HG02885 (cell line): ENCODE results near the gene C4A.
"Not testable (repeated sequence)": the region's sequence is repeated elsewhere in the genome, so short reads cannot be mapped to it uniquely, and the experiment has no call there.

Source experiments
- ATAC-seq: cut with Tn5 transposase; IDR thresholded peaks from one replicate; pipeline ENCODE4 v1.9.1; 2021; ENCODE audit warnings: mild to moderate bottlenecking; ENCODE audit not compliant: unreplicated experiment, poor library complexity

The C4A gene

GRCh38 chr6:31978831-31979230 lies 3.0 kb upstream of the C4A start:
- no peak for ATAC-seq

GRCh38 chr6:31979238-31979898 lies 2.5 kb upstream of the C4A start:
- ATAC-seq: no peak

GRCh38 chr6:31980195-31980876 lies 1.5 kb upstream of the C4A start:
- not testable (repeated sequence) for ATAC-seq

GRCh38 chr6:31980998-31981397 lies 859 bp upstream of the C4A start:
- not testable (repeated sequence) for ATAC-seq

- ATAC-seq: not testable (repeated sequence)
Observed at GRCh38 chr6:31989363-31989762, 7.5 kb downstream of the C4A start.

DNA sequence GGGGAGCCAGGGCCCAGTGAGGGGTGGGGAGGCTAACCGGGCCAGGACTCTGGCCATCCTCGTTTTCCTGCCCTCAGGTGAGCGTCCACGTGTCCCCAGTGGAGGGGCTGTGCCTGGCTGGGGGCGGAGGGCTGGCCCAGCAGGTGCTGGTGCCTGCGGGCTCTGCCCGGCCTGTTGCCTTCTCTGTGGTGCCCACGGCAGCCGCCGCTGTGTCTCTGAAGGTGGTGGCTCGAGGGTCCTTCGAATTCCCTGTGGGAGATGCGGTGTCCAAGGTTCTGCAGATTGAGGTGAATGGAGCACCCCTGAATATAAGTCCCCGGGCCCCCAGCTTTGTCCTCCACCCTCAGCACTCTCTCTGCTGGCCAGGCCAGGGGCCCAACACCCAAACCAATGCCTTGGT lies 12.6 kb downstream of the C4A start:
- ATAC-seq: not testable (repeated sequence)

DNA sequence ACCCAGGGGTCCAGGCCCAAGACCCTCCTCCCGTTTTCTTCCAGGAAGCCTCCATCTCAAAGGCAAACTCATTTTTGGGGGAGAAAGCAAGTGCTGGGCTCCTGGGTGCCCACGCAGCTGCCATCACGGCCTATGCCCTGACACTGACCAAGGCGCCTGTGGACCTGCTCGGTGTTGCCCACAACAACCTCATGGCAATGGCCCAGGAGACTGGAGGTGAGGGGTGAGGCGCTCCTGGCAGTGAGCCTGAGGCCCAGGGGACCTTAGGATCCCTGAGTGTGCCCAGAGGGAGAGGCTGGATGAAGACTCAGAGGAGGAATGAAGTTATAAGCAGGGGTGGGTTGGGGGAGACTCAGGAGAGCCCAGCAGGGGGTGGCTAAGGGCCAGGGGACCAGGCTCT lies 14.5 kb downstream of the C4A start:
- ATAC-seq: not testable (repeated sequence)

DNA sequence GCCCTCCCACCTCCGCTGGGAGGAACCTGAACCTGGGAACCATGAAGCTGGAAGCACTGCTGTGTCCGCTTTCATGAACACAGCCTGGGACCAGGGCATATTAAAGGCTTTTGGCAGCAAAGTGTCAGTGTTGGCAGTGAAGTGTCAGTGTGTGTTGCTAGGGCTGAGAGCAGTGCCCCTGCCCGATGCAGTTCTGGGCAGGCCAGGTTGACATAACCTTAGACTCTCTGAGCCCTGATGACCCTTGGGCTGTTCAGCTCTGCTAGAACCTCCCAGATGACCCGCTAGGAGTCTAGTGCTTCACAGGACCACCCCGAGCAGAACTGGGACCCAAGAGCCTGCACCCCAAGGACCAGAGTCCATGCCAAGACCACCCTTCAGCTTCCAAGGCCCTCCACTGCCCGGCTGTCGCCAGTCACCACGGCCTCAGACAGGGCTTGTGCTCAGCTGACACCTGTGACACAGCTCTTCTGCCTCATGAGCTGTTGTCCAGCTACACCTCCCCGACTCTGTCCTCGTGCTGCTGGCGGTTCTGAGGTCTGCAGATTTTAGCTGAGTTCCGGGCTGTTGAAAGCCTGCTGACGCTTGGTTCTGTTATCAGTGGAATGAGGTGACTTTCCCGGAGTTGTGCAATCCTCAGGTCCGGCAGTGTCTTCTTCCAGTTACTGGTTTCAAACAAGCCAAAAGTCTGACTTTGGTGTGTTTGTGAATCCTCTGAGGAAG lies 20.9 kb downstream of the C4A start:
- not testable (repeated sequence) for ATAC-seq

DNA sequence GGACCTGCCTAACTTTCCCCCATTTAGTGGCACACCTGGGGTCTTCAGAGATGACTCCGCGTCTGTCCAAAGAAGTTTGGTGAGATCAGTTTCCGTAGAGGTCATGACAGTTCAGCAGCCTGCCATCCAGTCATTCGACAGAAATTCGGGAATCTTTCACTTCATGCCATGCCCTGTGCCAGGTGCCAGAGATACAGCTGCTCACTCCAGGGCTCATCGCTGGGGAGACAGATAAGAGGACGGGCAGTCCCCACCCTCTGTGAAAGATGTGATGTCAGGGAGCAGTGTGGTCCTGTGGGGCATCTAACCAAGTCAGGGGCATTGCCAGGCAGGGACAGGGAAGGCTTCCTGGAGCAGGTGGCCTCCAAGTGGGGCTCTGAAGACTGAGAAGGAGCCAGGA lies 21.4 kb downstream of the C4A start:
- not testable (repeated sequence) for ATAC-seq

DNA sequence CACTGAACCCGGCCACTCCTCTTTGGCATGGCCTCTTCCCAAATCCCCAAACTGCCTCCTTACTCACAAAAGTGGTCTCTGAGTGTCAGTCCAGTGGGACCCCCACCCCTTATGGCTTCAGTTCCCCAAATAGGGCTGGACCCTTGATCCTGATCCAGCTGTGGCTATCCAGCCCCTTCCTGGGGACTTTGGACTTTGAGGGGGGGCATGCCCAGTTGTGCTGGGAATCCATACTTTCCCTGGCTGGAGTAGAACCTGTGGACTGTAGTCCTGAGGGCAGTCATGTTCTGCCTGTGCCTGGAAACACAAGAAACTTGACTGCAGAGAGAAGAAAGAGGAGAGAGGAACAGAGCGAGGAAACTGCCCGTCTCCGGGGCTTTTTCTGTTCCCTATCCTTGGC lies 22.5 kb downstream of the C4A start:
- not testable (repeated sequence) for ATAC-seq

GRCh38 chr6:32004864-32005537 lies 23.1 kb downstream of the C4A start:
- not testable (repeated sequence) for ATAC-seq

DNA sequence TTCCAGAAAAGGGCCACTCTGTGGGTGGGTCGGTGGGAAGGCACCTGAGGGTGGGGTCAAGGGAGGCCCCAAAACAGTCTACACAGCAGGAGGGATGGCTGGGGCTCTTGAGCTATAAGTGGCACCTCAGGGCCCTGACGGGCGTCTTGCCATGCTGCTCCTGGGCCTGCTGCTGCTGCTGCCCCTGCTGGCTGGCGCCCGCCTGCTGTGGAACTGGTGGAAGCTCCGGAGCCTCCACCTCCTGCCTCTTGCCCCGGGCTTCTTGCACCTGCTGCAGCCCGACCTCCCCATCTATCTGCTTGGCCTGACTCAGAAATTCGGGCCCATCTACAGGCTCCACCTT lies 23.7 kb downstream of the C4A start:
- not testable (repeated sequence) for ATAC-seq

- not testable (repeated sequence) for ATAC-seq
Observed at GRCh38 chr6:32005991-32006529, 24.2 kb downstream of the C4A start.

GRCh38 chr6:32007086-32007485 lies 25.2 kb downstream of the C4A start:
- ATAC-seq: not testable (repeated sequence)

DNA sequence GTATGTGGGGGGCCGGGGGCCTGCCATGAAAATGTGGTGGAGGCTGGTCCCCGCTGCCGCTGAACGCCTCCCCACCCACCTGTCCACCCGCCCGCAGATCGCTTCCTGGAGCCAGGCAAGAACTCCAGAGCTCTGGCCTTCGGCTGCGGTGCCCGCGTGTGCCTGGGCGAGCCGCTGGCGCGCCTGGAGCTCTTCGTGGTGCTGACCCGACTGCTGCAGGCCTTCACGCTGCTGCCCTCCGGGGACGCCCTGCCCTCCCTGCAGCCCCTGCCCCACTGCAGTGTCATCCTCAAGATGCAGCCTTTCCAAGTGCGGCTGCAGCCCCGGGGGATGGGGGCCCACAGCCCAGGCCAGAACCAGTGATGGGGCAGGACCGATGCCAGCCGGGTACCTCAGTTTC lies 26.2 kb downstream of the C4A start:
- not testable (repeated sequence) for ATAC-seq

DNA sequence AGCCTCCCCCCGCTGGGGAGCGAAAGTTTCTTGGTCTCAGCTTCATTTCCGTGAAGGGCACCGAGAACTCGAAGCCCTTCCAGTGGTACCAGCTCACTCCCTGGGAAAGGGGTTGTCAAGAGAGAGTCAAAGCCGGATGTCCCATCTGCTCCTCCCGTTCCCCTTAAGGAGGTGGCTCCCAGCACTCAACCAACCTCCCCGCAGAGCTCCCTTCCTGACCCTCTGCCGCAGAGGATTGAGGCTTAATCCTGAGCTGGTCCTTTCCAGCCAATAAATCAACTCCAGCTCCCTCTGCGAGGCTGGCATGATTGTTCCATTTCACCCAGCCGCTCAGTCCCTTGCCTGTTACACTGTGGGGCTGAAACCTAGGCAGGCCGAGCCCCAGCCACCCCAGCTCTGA lies 26.8 kb downstream of the C4A start:
- ATAC-seq: not testable (repeated sequence)

GRCh38 chr6:32009537-32009936 lies 27.7 kb downstream of the C4A start:
- not testable (repeated sequence) for ATAC-seq

DNA sequence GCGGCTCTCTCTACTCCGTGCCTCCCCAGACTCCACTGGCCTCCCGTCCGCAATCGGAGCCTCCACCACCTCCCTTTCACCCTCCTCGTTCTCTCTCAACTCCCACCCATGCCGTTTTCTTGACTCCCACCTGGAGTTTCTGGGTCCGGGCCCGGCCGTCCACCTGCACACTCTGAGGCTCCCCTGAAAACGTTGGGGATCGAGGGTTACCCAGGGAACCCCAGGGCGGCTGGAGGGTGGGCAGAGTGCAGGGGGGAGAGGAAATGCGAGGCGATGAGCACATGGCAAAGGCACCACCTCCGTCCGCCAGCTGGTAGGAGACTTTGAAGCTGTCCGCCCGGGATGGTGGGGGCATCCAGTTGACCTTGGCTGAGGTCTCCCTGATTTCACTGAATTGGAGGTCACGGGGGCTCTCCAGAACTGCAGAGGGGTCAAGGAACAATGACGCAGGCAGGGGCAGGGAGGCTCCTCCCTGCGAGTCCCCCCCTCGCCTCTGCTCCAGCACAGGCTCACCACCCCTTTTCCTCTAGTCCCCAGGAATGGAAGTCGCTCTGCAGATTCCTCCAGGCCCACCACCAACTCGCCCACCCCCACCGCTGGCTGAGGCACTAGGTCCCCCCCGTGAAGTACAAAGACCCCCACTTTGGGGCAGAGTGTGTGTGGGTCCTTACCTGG lies 29.1 kb downstream of the C4A start:
- ATAC-seq: not testable (repeated sequence)

DNA sequence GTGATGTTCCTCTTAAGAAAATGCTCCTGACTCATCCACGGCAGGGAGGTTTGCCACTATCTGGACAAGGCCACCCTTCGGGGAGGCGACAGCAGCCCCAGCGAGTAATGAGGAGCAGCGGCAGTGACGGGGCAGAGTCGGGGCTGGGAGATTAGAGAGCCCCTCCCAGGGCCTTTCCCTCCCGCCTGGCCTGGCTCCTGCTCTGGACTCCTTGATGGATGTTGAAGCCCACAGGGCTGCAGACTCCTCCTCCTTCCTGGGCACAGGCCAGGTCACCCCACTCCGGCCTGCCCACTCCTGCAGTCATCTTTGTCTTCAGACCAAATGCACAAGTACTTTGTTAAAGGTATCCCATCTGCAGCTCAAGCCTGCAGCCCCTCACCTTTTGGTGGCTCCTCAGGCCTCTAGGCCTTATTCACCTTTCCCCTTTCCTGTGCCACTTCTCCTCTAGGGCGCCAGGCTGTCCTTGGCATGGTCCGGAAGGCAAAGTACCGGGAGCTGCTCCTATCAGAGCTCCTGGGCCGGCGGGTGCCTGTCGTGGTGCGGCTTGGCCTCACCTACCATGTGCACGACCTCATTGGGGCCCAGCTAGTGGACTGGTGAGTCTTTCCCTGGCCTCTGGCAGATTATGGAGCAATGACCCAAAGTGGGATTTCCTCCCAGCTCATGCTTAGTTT lies 31.2 kb downstream of the C4A start:
- not testable (repeated sequence) for ATAC-seq
